ENCODE results near the gene C10orf62.

C10orf62 gene

DNA sequence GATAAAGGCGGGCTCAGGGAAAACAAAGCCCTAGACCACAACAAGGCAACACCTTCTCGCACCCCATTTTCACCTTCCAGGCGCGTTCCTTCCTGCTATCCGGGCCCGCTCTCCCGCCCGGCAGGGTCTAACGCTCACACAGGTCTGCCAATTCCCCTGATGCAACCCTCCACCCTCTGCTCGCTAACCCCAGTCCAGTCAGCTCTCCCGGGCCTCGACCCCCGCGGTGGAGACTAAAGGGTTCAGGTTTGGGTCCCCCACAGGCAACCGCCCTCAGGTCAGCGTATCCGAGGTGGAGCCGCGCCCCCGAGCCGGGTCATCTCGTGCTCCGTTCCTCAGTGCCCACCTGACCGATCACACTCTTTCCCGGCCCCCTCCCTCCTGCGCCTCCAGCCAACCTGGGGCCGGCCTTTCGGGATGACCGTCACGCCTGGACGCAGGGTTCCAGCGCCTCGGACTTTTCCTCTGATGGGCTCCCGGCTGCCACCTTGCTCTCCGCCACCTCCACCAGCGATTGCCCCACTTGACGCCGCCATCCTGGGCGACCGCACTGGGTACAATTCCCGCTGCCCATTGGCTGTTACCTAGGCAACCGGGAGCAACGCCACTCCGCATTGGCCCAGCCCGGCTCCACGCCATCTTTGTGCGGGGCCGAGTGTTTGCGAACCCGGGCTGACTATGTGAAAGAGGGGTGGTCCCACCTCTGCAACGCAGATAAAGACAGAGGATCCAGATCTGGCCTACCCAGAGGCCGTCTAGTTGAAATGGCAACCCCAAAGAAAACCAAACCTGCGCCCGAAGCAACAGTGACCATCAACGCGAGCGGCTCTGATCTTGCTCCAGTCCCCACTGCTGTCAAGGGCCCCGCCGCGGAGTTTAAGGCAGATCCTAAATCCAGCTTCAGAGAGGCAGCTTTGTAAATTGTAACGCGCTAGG, 43.7 kb downstream of the C10orf62 start, which contains the start of gene MORN4 (continued):
- TF ChIP-seq REST (tag by site-specific recombination; IDR thresholded peaks at IDR 0.05) = 0 out of 2 replicates have a peak, but pooled peaks have one; percentile 47
- TF ChIP-seq, protein P1, sequence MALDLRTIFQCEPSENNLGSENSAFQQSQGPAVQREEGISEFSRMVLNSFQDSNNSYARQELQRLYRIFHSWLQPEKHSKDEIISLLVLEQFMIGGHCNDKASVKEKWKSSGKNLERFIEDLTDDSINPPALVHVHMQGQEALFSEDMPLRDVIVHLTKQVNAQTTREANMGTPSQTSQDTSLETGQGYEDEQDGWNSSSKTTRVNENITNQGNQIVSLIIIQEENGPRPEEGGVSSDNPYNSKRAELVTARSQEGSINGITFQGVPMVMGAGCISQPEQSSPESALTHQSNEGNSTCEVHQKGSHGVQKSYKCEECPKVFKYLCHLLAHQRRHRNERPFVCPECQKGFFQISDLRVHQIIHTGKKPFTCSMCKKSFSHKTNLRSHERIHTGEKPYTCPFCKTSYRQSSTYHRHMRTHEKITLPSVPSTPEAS (tag by site-specific recombination; IDR thresholded peaks at IDR 0.05) = peak; percentile 42; the same call in 1 of the 2 replicates
- TF ChIP-seq, protein P2, sequence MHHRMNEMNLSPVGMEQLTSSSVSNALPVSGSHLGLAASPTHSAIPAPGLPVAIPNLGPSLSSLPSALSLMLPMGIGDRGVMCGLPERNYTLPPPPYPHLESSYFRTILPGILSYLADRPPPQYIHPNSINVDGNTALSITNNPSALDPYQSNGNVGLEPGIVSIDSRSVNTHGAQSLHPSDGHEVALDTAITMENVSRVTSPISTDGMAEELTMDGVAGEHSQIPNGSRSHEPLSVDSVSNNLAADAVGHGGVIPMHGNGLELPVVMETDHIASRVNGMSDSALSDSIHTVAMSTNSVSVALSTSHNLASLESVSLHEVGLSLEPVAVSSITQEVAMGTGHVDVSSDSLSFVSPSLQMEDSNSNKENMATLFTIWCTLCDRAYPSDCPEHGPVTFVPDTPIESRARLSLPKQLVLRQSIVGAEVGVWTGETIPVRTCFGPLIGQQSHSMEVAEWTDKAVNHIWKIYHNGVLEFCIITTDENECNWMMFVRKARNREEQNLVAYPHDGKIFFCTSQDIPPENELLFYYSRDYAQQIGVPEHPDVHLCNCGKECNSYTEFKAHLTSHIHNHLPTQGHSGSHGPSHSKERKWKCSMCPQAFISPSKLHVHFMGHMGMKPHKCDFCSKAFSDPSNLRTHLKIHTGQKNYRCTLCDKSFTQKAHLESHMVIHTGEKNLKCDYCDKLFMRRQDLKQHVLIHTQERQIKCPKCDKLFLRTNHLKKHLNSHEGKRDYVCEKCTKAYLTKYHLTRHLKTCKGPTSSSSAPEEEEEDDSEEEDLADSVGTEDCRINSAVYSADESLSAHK (tag by site-specific recombination; IDR thresholded peaks at IDR 0.05) = no peak
- peak; percentile 77 for TF ChIP-seq PATZ1 (tag by site-specific recombination; IDR thresholded peaks at IDR 0.05)
- no peak for TF ChIP-seq ZNF548 (tag by site-specific recombination; IDR thresholded peaks at IDR 0.05)
- TF ChIP-seq YY1 (tag by site-specific recombination; IDR thresholded peaks at IDR 0.05) = peak; percentile 99
- TF ChIP-seq ZBTB6 (tag by site-specific recombination; IDR thresholded peaks at IDR 0.05) = no peak
- no peak for TF ChIP-seq TRIM28 (IDR thresholded peaks at IDR 0.05; ENCODE audit: borderline replicate concordance, low read length)
- TF ChIP-seq ZNF521 (tag by site-specific recombination; IDR thresholded peaks at IDR 0.05) = no peak
- no peak for TF ChIP-seq ZNF248 (tag by site-specific recombination; IDR thresholded peaks at IDR 0.05)
- TF ChIP-seq BCL11A (tag by site-specific recombination; IDR thresholded peaks at IDR 0.05; ENCODE audit: low read depth) = no peak
- TF ChIP-seq ZNF623 (tag by site-specific recombination; IDR thresholded peaks at IDR 0.05) = no peak
- TF ChIP-seq ZNF768 (tag by site-specific recombination; IDR thresholded peaks at IDR 0.05) = no peak
- TF ChIP-seq ZNF785 (tag by site-specific recombination; IDR thresholded peaks at IDR 0.05) = no peak
- peak; percentile 56 for TF ChIP-seq ZBTB8A (tag by site-specific recombination; IDR thresholded peaks at IDR 0.05)
- TF ChIP-seq, protein P3, sequence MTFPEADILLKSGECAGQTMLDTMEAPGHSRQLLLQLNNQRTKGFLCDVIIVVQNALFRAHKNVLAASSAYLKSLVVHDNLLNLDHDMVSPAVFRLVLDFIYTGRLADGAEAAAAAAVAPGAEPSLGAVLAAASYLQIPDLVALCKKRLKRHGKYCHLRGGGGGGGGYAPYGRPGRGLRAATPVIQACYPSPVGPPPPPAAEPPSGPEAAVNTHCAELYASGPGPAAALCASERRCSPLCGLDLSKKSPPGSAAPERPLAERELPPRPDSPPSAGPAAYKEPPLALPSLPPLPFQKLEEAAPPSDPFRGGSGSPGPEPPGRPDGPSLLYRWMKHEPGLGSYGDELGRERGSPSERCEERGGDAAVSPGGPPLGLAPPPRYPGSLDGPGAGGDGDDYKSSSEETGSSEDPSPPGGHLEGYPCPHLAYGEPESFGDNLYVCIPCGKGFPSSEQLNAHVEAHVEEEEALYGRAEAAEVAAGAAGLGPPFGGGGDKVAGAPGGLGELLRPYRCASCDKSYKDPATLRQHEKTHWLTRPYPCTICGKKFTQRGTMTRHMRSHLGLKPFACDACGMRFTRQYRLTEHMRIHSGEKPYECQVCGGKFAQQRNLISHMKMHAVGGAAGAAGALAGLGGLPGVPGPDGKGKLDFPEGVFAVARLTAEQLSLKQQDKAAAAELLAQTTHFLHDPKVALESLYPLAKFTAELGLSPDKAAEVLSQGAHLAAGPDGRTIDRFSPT (tag by site-specific recombination; IDR thresholded peaks at IDR 0.05) = peak; percentile 99
- TF ChIP-seq ZNF658 (tag by site-specific recombination; IDR thresholded peaks at IDR 0.05) = no peak
- TF ChIP-seq ZNF341 (tag by site-specific recombination; IDR thresholded peaks at IDR 0.05; ENCODE audit: low read depth) = peak; percentile 44
- no peak for TF ChIP-seq ZNF530 (tag by site-specific recombination; IDR thresholded peaks at IDR 0.05; ENCODE audit: low read depth)
- TF ChIP-seq ZNF292 (tag by site-specific recombination; IDR thresholded peaks at IDR 0.05; ENCODE audit: borderline replicate concordance, low read depth) = no peak
- TF ChIP-seq ZNF544 (tag by site-specific recombination; IDR thresholded peaks at IDR 0.05) = no peak
- no peak for TF ChIP-seq ZNF629 (tag by site-specific recombination; IDR thresholded peaks at IDR 0.05)
- TF ChIP-seq, protein P4, sequence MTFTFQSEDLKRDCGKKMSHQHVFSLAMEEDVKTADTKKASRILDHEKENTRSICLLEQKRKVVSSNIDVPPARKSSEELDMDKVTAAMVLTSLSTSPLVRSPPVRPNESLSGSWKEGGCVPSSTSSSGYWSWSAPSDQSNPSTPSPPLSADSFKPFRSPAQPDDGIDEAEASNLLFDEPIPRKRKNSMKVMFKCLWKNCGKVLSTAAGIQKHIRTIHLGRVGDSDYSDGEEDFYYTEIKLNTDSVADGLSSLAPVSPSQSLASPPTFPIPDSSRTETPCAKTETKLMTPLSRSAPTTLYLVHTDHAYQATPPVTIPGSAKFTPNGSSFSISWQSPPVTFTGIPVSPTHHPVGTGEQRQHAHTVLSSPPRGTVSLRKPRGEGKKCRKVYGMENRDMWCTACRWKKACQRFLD (tag by site-specific recombination; IDR thresholded peaks at IDR 0.05) = no peak
- TF ChIP-seq ZNF202 (tag by site-specific recombination; IDR thresholded peaks at IDR 0.05; ENCODE audit: borderline replicate concordance) = no peak
- TF ChIP-seq ZNF585B (tag by site-specific recombination; IDR thresholded peaks at IDR 0.05) = no peak

All from HEK293 (cell line).